Ishikawa (cell line): ENCODE measurements around the gene PRKCQ.

Experiments used
- CEBPB ChIP-seq: IDR thresholded peaks from 2 replicates; pipeline ENCODE4 v1.6.1; 2012
- CREB1 ChIP-seq: IDR thresholded peaks from 2 replicates; pipeline ENCODE4 v1.6.1; 2012; ENCODE audit warnings: low read depth
- EGR1 ChIP-seq: IDR thresholded peaks from 2 replicates; pipeline ENCODE4 v1.6.1; 2012
- EP300 ChIP-seq: IDR thresholded peaks from 2 replicates; pipeline ENCODE4 v1.6.1; 2012; ENCODE audit warnings: borderline replicate concordance
- FOXM1 ChIP-seq: IDR thresholded peaks from 2 replicates; pipeline ENCODE4 v1.6.1; 2012; ENCODE audit warnings: low read depth, borderline replicate concordance
- MAX ChIP-seq: IDR thresholded peaks from 2 replicates; pipeline ENCODE4 v1.6.1; 2012
- NFIC ChIP-seq: IDR thresholded peaks from 2 replicates; pipeline ENCODE4 v1.6.1; 2012
- RAD21 ChIP-seq: IDR thresholded peaks from 2 replicates; pipeline ENCODE4 v1.6.1; 2012; ENCODE audit warnings: low read depth
- TAF1 ChIP-seq: IDR thresholded peaks from 2 replicates; pipeline ENCODE4 v1.6.1; 2012; ENCODE audit warnings: low read depth, mild to moderate bottlenecking
- TCF12 ChIP-seq: IDR thresholded peaks from 2 replicates; pipeline ENCODE4 v1.6.1; 2012; ENCODE audit warnings: low read depth
- TEAD4 ChIP-seq: IDR thresholded peaks from 2 replicates; pipeline ENCODE4 v1.6.1; 2012
- YY1 ChIP-seq: IDR thresholded peaks from 2 replicates; pipeline ENCODE4 v1.6.1; 2012; ENCODE audit warnings: low read depth
- ZBTB7A ChIP-seq: IDR thresholded peaks from 2 replicates; pipeline ENCODE4 v1.6.1; 2012; ENCODE audit warnings: low read depth
- TF ChIP-seq, protein P1 (sequence below): IDR thresholded peaks from 2 replicates; pipeline ENCODE4 v1.6.1; 2012
- TF ChIP-seq, protein P2 (sequence below): IDR thresholded peaks from 2 replicates; pipeline ENCODE4 v1.6.1; 2012; ENCODE audit warnings: low read depth, mild to moderate bottlenecking

Gene PRKCQ

GRCh38 chr10:6386960-6387359 lies 193.1 kb downstream of the PRKCQ start:
- no peak for TF ChIP-seq MAX
- TF ChIP-seq ZBTB7A: no peak
- no peak for TF ChIP-seq NFIC
- TF ChIP-seq FOXM1: no peak
- TF ChIP-seq EP300: no peak
- no peak for TF ChIP-seq CREB1
- TF ChIP-seq EGR1: no peak
- TF ChIP-seq TEAD4: no peak
- no peak for TF ChIP-seq YY1
- no peak for TF ChIP-seq TCF12
- TF ChIP-seq RAD21: no peak
- no peak for TF ChIP-seq TAF1
- TF ChIP-seq, protein P1, sequence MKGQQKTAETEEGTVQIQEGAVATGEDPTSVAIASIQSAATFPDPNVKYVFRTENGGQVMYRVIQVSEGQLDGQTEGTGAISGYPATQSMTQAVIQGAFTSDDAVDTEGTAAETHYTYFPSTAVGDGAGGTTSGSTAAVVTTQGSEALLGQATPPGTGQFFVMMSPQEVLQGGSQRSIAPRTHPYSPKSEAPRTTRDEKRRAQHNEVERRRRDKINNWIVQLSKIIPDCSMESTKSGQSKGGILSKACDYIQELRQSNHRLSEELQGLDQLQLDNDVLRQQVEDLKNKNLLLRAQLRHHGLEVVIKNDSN: no peak
- no peak for TF ChIP-seq CEBPB
- TF ChIP-seq, protein P2, sequence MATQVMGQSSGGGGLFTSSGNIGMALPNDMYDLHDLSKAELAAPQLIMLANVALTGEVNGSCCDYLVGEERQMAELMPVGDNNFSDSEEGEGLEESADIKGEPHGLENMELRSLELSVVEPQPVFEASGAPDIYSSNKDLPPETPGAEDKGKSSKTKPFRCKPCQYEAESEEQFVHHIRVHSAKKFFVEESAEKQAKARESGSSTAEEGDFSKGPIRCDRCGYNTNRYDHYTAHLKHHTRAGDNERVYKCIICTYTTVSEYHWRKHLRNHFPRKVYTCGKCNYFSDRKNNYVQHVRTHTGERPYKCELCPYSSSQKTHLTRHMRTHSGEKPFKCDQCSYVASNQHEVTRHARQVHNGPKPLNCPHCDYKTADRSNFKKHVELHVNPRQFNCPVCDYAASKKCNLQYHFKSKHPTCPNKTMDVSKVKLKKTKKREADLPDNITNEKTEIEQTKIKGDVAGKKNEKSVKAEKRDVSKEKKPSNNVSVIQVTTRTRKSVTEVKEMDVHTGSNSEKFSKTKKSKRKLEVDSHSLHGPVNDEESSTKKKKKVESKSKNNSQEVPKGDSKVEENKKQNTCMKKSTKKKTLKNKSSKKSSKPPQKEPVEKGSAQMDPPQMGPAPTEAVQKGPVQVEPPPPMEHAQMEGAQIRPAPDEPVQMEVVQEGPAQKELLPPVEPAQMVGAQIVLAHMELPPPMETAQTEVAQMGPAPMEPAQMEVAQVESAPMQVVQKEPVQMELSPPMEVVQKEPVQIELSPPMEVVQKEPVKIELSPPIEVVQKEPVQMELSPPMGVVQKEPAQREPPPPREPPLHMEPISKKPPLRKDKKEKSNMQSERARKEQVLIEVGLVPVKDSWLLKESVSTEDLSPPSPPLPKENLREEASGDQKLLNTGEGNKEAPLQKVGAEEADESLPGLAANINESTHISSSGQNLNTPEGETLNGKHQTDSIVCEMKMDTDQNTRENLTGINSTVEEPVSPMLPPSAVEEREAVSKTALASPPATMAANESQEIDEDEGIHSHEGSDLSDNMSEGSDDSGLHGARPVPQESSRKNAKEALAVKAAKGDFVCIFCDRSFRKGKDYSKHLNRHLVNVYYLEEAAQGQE: no peak

GRCh38 chr10:6386346-6386745 lies 193.7 kb downstream of the PRKCQ start:
- TF ChIP-seq TCF12 (no peak), YY1 (no peak), EP300 (no peak), TEAD4 (no peak), CREB1 (no peak), RAD21 (no peak)

GRCh38 chr10:6385665-6386064 lies 194.4 kb downstream of the PRKCQ start:
- no peak for TF ChIP-seq CREB1

DNA sequence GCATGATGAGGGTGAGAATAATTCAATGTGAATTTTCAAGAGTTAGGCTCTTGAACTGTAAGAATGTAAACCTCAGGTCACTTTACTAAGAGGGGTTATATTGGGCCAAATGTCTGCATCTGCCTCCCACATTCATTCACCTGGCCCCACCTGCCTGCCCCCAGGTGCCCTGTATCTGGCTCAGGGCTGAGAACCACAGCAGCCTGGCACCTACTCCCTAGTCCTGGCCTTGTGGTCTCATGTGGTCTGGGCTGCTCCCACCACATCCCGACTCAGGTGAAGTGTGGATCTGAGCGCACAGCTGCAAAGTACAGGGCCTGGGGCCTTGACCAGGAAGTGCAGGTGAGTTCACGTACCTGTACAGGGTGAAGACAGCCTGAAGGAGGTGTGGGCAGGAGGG lies 195.2 kb downstream of the PRKCQ start:
- TF ChIP-seq TEAD4: no peak
- no peak for TF ChIP-seq CEBPB
- TF ChIP-seq, protein P1: no peak
- TF ChIP-seq MAX: no peak
- no peak for TF ChIP-seq TCF12
- TF ChIP-seq, protein P2: no peak
- no peak for TF ChIP-seq EGR1
- TF ChIP-seq NFIC: no peak

DNA sequence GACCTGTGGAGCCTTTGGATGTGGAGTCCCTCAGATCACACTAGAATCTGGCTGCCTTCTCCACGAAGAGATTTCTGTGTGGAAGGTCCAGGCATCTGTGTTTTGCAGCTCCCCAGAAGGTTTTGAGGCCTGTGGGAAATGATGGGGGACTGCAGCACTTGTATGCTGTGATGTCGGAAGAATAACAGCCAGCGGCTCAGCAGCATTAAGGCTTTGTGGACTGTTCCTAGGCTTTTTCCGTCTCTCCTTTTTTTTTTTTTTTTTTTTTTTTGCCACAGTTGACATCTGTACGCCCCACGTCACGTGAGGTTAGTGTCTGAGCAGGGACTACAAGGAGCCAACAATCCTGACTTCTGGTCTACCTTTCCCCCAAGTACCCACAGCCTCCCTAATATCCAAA lies 196.0 kb downstream of the PRKCQ start:
- TF ChIP-seq, protein P2: no peak
- TF ChIP-seq ZBTB7A (no peak), CEBPB (no peak), TCF12 (no peak), CREB1 (no peak), TAF1 (no peak), RAD21 (no peak), EGR1 (no peak), YY1 (no peak), EP300 (no peak), MAX (no peak)
- TF ChIP-seq, protein P1: no peak
